Type B pancreatic cell (in vitro differentiated cells): ENCODE results near the gene STAC3. TPM values are rescaled to one million over a fixed set of nuclear protein-coding genes. Genes with fewer than 3 reads are reported as not detected.

Experiments
- DNase-seq: peaks from one replicate; pipeline ENCODE4 v3.0.0; 2021; ENCODE audit warnings: mixed read lengths; ENCODE audit not compliant: unreplicated experiment; ENCODE audit errors: extremely low spot score
- H3K27ac Mint-ChIP-seq: 2 replicates; pipeline ENCODE4 v1.8.0; 2021; ENCODE audit warnings: mild to moderate bottlenecking, mixed read lengths
- H3K27me3 Mint-ChIP-seq: 2 replicates; pipeline ENCODE4 v1.8.0; 2021; ENCODE audit warnings: mixed read lengths
- H3K36me3 Mint-ChIP-seq: 2 replicates; pipeline ENCODE4 v1.8.0; 2021; ENCODE audit warnings: mixed read lengths
- H3K4me1 Mint-ChIP-seq: one replicate; pipeline ENCODE4 v1.8.0; 2021; ENCODE audit warnings: mixed read lengths; ENCODE audit not compliant: unreplicated experiment
- H3K4me3 Mint-ChIP-seq: 2 replicates; pipeline ENCODE4 v1.8.0; 2021; ENCODE audit warnings: mild to moderate bottlenecking, mixed read lengths
- H3K9me3 Mint-ChIP-seq: 2 replicates; pipeline ENCODE4 v1.8.0; 2021; ENCODE audit warnings: mixed read lengths
- total RNA-seq: library from RNA; stranded (reverse); gene quantifications from 2 replicates; pipeline ENCODE4 v1.2.1, GENCODE V29; 2021; ENCODE audit warnings: low replicate concordance
- TF ChIP-seq, protein P1 (sequence below): fragments of 200-600 bp; sonication (generic); conservative IDR thresholded peaks from 2 replicates; pipeline ENCODE4 v1.5.0; 2021; ENCODE audit warnings: antibody characterized with exemption, mild to moderate bottlenecking

The STAC3 gene
- total RNA-seq, 1 donor from 2014 or later: 4.8 TPM

GRCh38 chr12:57205186-57205585, 45.8 kb downstream of the STAC3 start:
- no peak overlapping the region for H3K27ac Mint-ChIP-seq
- TF ChIP-seq, protein P1, sequence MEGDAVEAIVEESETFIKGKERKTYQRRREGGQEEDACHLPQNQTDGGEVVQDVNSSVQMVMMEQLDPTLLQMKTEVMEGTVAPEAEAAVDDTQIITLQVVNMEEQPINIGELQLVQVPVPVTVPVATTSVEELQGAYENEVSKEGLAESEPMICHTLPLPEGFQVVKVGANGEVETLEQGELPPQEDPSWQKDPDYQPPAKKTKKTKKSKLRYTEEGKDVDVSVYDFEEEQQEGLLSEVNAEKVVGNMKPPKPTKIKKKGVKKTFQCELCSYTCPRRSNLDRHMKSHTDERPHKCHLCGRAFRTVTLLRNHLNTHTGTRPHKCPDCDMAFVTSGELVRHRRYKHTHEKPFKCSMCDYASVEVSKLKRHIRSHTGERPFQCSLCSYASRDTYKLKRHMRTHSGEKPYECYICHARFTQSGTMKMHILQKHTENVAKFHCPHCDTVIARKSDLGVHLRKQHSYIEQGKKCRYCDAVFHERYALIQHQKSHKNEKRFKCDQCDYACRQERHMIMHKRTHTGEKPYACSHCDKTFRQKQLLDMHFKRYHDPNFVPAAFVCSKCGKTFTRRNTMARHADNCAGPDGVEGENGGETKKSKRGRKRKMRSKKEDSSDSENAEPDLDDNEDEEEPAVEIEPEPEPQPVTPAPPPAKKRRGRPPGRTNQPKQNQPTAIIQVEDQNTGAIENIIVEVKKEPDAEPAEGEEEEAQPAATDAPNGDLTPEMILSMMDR: no peak
- H3K9me3 Mint-ChIP-seq: no peaks in the 10 kb centered on the region
- no peaks in the 10 kb centered on the region for H3K4me1 Mint-ChIP-seq
- H3K4me3 Mint-ChIP-seq: no peak overlapping the region
- H3K27me3 Mint-ChIP-seq: no peaks in the 10 kb centered on the region
- H3K36me3 Mint-ChIP-seq: no peaks in the 10 kb centered on the region
- DNase-seq: no peak

DNA sequence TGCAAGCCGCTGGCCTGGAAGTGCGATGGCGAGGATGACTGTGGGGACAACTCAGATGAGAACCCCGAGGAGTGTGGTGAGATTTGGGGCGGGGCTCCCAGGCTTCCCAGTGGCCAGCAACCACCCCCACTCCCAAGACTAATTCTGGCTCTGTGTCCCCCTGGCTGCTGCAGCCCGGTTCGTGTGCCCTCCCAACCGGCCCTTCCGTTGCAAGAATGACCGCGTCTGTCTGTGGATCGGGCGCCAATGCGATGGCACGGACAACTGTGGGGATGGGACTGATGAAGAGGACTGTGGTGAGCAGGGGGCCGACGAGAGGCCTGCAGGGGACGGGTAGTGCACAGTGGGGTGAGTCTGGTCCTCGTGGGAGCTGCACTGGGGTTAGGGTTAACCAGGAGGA, 46.5 kb downstream of the STAC3 start:
- Mint-ChIP-seq H3K4me3 (no peak overlapping the region), H3K9me3 (no peaks in the 10 kb centered on the region), H3K27me3 (no peaks in the 10 kb centered on the region), H3K27ac (no peak overlapping the region), H3K4me1 (no peaks in the 10 kb centered on the region), H3K36me3 (no peaks in the 10 kb centered on the region)
- DNase-seq: no peak
- TF ChIP-seq, protein P1: no peak

- no peak overlapping the region for H3K27ac Mint-ChIP-seq
- DNase-seq: no peak
- H3K36me3 Mint-ChIP-seq: no peaks in the 10 kb centered on the region
- TF ChIP-seq, protein P1: no peak
- H3K27me3 Mint-ChIP-seq: no peaks in the 10 kb centered on the region
- no peaks in the 10 kb centered on the region for H3K9me3 Mint-ChIP-seq
- no peaks in the 10 kb centered on the region for H3K4me1 Mint-ChIP-seq
- no peak overlapping the region for H3K4me3 Mint-ChIP-seq
Observed at GRCh38 chr12:57203791-57204190, 47.2 kb downstream of the STAC3 start.

DNA sequence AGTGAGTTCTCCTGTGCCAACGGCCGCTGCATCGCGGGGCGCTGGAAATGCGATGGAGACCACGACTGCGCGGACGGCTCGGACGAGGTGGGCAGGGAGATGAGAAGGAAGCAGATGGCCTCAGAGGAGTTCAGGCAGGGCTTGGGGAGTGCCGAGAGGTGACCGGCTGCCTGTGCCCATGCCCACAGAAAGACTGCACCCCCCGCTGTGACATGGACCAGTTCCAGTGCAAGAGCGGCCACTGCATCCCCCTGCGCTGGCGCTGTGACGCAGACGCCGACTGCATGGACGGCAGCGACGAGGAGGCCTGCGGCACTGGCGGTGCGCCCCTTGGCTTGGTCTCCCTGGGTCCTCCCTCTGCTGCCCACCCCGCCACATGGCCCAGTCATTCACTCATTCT, 47.8 kb downstream of the STAC3 start:
- Mint-ChIP-seq H3K4me3 (no peak overlapping the region), H3K4me1 (no peaks in the 10 kb centered on the region), H3K27ac (no peak overlapping the region), H3K27me3 (no peaks in the 10 kb centered on the region), H3K36me3 (peaks cover 3% of the 10 kb centered on the region), H3K9me3 (no peaks in the 10 kb centered on the region)
- DNase-seq: no peak
- TF ChIP-seq, protein P1: no peak

GRCh38 chr12:57202321-57202720, 48.7 kb downstream of the STAC3 start:
- H3K9me3 Mint-ChIP-seq: no peaks in the 10 kb centered on the region
- peaks cover 9% of the 10 kb centered on the region for H3K36me3 Mint-ChIP-seq
- no peak overlapping the region for H3K27ac Mint-ChIP-seq
- H3K27me3 Mint-ChIP-seq: no peaks in the 10 kb centered on the region
- no peak overlapping the region for H3K4me3 Mint-ChIP-seq
- no peak for DNase-seq
- no peaks in the 10 kb centered on the region for H3K4me1 Mint-ChIP-seq
- TF ChIP-seq, protein P1: no peak

DNA sequence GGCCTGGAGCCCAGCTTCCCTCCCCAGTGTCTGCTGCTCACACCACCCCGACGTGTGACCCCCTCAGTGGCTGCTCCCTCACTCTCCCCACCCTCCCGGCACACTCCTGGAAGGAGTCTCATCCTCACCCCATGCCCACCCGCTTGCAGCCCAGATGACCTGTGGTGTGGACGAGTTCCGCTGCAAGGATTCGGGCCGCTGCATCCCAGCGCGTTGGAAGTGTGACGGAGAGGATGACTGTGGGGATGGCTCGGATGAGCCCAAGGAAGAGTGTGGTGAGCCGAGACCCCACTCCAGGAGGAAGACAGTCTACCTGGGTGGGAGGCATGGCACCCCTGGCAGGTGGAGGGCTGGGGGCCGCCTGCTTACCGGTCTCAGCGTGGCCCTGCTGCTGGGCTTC, 49.4 kb downstream of the STAC3 start:
- H3K36me3 Mint-ChIP-seq: peaks cover 9% of the 10 kb centered on the region
- H3K4me1 Mint-ChIP-seq: no peaks in the 10 kb centered on the region
- no peaks in the 10 kb centered on the region for H3K27me3 Mint-ChIP-seq
- TF ChIP-seq, protein P1: no peak
- DNase-seq: no peak
- no peaks in the 10 kb centered on the region for H3K9me3 Mint-ChIP-seq
- no peak overlapping the region for H3K27ac Mint-ChIP-seq
- H3K4me3 Mint-ChIP-seq: no peak overlapping the region
